HL-60 (cell line): Measurements from ENCODE around the gene PCA3.
A peak's percentile ranks its signal among the peaks of the same experiment; 100 is the strongest.

Experiments used
- DNase-seq, 2 experiments: peaks; one replicate each; pipeline ENCODE4 v3.0.0-alpha.2; 2010 to 2020; ENCODE audit warnings: low read depth in 1 of 2, low spot score in 1 of 2
- H3K27ac ChIP-seq: fragments of 250-450 bp; sonication (Bioruptor Pico); replicated peaks from 2 replicates; pipeline ENCODE4 v1.5.1; 2020; ENCODE audit warnings: mild to moderate bottlenecking, moderate library complexity
- H3K27me3 ChIP-seq: fragments of 250-450 bp; sonication (Bioruptor Pico); 2 replicates; pipeline ENCODE4 v1.5.1; 2021; ENCODE audit warnings: mild to moderate bottlenecking, moderate library complexity; ENCODE audit not compliant: insufficient read depth, poor library complexity, severe bottlenecking
- H3K4me3 ChIP-seq: replicated peaks from 2 replicates; pipeline ENCODE4 v1.5.1; 2011; ENCODE audit warnings: mild to moderate bottlenecking, control low read depth, low read length; ENCODE audit not compliant: insufficient read depth
- CTCF ChIP-seq: IDR thresholded peaks from one replicate; pipeline ENCODE4 v1.5.1; 2011; ENCODE audit warnings: low read length, control low read depth, inconsistent platforms; ENCODE audit not compliant: insufficient read depth
- GABPA ChIP-seq: IDR thresholded peaks from 2 replicates; pipeline ENCODE4 v1.6.1; 2012; ENCODE audit warnings: low read depth
- POLR2AphosphoS5 ChIP-seq: IDR thresholded peaks from 2 replicates; pipeline ENCODE4 v1.6.1; 2012; ENCODE audit warnings: low read depth
- REST ChIP-seq: IDR thresholded peaks from 2 replicates; pipeline ENCODE4 v1.6.1; 2012; ENCODE audit warnings: low read depth; ENCODE audit not compliant: insufficient replicate concordance
- SPI1 ChIP-seq: IDR thresholded peaks from 2 replicates; pipeline ENCODE4 v1.6.1; 2012; ENCODE audit warnings: low read depth, mild to moderate bottlenecking, borderline replicate concordance

Gene PCA3

GRCh38 chr9:76793784-76794431, 29.7 kb downstream of the PCA3 start:
- H3K4me3 ChIP-seq: no peak overlapping the region
- TF ChIP-seq POLR2AphosphoS5: no peak
- TF ChIP-seq GABPA: no peak
- no peak for TF ChIP-seq REST
- no peak for TF ChIP-seq CTCF
- TF ChIP-seq SPI1: no peak
- peaks cover 4% of the 10 kb centered on the region for H3K27me3 ChIP-seq
- no peak for DNase-seq
- H3K27ac ChIP-seq: no peak overlapping the region

DNA sequence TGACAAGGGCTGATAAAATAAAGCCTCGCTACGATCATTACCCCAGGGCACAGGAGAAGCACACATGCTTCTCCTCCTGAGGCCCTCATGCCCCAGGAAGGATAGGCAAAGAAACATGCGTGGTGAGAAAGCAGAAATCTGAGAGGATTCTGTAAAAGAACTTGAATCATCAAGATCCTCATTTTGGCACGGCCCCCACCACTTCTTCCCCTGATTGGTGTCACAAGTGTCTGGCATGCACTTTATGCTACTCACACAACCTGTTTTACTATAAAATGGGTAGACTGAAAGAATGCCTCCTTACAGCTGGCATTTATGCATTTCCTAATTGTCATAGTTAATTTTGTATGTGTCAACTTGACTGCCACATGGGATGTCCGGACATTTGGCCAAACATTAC, 32.1 kb downstream of the PCA3 start:
- Histone ChIP-seq H3K4me3 (no peak overlapping the region), H3K27ac (no peak overlapping the region), H3K27me3 (peaks cover 4% of the 10 kb centered on the region)
- TF ChIP-seq GABPA (no peak), CTCF (no peak), SPI1 (no peak), REST (no peak), POLR2AphosphoS5 (no peak)
- DNase-seq: peak in 1 of 2 experiments; percentile 8

DNA sequence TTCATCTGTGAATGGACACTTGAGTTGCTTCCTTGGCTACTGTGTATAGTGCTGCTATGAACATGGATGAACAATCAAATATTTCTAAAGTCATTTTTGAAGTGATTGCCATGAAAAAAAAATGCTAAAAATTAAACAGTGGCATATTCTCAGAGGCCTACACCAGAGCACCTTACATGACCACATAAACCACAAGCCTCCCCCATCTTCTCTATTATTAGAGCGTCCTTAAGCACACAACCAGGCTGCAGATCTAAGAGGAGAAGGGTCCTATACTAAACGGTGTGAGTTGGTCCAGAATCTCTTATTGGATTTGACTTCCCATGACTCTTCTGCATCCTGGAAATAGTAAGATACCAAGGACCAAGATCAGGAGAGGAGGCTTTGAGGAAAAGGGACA, 34.3 kb downstream of the PCA3 start:
- Histone ChIP-seq H3K4me3 (no peak overlapping the region), H3K27ac (no peak overlapping the region), H3K27me3 (peaks cover 8% of the 10 kb centered on the region)
- no peak for TF ChIP-seq CTCF
- TF ChIP-seq POLR2AphosphoS5: no peak
- TF ChIP-seq SPI1: no peak
- no peak for TF ChIP-seq GABPA
- no peak for TF ChIP-seq REST
- DNase-seq: no peak
